ENCODE data around the gene NPRL2. TPM values are rescaled to one million over a fixed set of nuclear protein-coding genes. Genes with fewer than 3 reads are reported as not detected.

The NPRL2 gene
- total RNA-seq = 10 to 100 TPM; 26.9 to 29.2 TPM
- 28.0 TPM for polyA plus RNA-seq (ENCODE audit: insufficient read depth, low read depth, low replicate concordance)
- long read RNA-seq, donor 1, partial matches to known transcripts = 0 of 3 reads
- long read RNA-seq, donor 1, other reads (novel, unspliced or antisense) = 0 of 3 reads
- long read RNA-seq, donor 2, transcript NPRL2-201 (11 exons, 1,700 nt) = major isoform, 6 of 7 reads
- long read RNA-seq, donor 2, partial matches to known transcripts = 0 of 7 reads
- long read RNA-seq, donor 2, other reads (novel, unspliced or antisense) = 0 of 7 reads

- no peaks in the 10 kb centered on the region for H3K9me3 ChIP-seq
- 0 to 1% methylated on average over 15 to 41 of the region's 64 CpGs for WGBS, 2 donors
- peak; percentile 97 for DNase-seq
- peak within 1 kb of the TSS; percentile 40 to 88 for H3K27ac ChIP-seq
- no peak for TF ChIP-seq CTCF (IDR thresholded peaks at IDR 0.05)
- peak; percentile 43 for TF ChIP-seq POLR2A (IDR thresholded peaks at IDR 0.05)
- no peaks in the 10 kb centered on the region for H3K36me3 ChIP-seq (ENCODE audit: low read depth, missing control alignments)
- H3K27me3 ChIP-seq = no peaks in the 10 kb centered on the region
- peaks cover 20% of the 10 kb centered on the region for H3K4me1 ChIP-seq
- intact Hi-C loops (cut with DNase I; ENCODE audit: low total_unique reads) = no loop called here
- H3K4me3 ChIP-seq = peak within 1 kb of the TSS; percentile 70 to 71
Observed at GRCh38 chr3:50350527-50351322, at the start of gene NPRL2, which contains the start of gene CYB561D2. Gene NPRL2 (minus strand): TSS chr3:50350775. CDS start chr3:50350652, 123 bp downstream. Gene CYB561D2 (plus strand): TSS chr3:50350862. CDS start chr3:50351434, 572 bp downstream.

GRCh38 chr3:50396502-50396901 lies 45.9 kb upstream of the NPRL2 start:
- H3K9me3 ChIP-seq = no peaks in the 10 kb centered on the region
- H3K27me3 ChIP-seq = no peaks in the 10 kb centered on the region
- no peak for TF ChIP-seq POLR2A (IDR thresholded peaks at IDR 0.05)
- no peak for TF ChIP-seq CTCF (IDR thresholded peaks at IDR 0.05)
- H3K4me3 ChIP-seq = no peak overlapping the region
- intact Hi-C loops (cut with DNase I; ENCODE audit: low total_unique reads) = no loop called here
- no peaks in the 10 kb centered on the region for H3K4me1 ChIP-seq
- 94% methylated on average over 7 to 10 of the region's 10 CpGs for WGBS, 2 donors
- H3K36me3 ChIP-seq (ENCODE audit: low read depth, missing control alignments) = no peaks in the 10 kb centered on the region
- no peak overlapping the region for H3K27ac ChIP-seq
- DNase-seq = no peak

GRCh38 chr3:50395070-50395860 lies 44.7 kb upstream of the NPRL2 start:
- no peak for DNase-seq
- 82 to 85% methylated on average over 7 to 10 of the region's 10 CpGs for WGBS, 2 donors
- H3K36me3 ChIP-seq (ENCODE audit: low read depth, missing control alignments) = no peaks in the 10 kb centered on the region
- no peak overlapping the region for H3K27ac ChIP-seq
- H3K4me3 ChIP-seq = no peak overlapping the region
- H3K4me1 ChIP-seq = peaks cover 6% of the 10 kb centered on the region
- intact Hi-C loops (cut with DNase I; ENCODE audit: low total_unique reads) = no loop called here
- TF ChIP-seq POLR2A (IDR thresholded peaks at IDR 0.05) (no peak), CTCF (IDR thresholded peaks at IDR 0.05) (no peak)
- H3K9me3 ChIP-seq = no peaks in the 10 kb centered on the region
- H3K27me3 ChIP-seq = no peaks in the 10 kb centered on the region

- Histone ChIP-seq H3K4me3 (no peak overlapping the region), H3K27ac (no peak overlapping the region), H3K4me1 (peaks cover 6% of the 10 kb centered on the region), H3K9me3 (no peaks in the 10 kb centered on the region), H3K36me3 (ENCODE audit: low read depth, missing control alignments) (no peaks in the 10 kb centered on the region), H3K27me3 (no peaks in the 10 kb centered on the region)
- no peak for DNase-seq
- intact Hi-C loops (cut with DNase I; ENCODE audit: low total_unique reads) = no loop called here
- 80 to 82% methylated on average over 5 of the region's 5 CpGs for WGBS, 2 donors
- no peak for TF ChIP-seq POLR2A (IDR thresholded peaks at IDR 0.05)
- no peak for TF ChIP-seq CTCF (IDR thresholded peaks at IDR 0.05)
Observed at GRCh38 chr3:50393061-50393460, 42.5 kb upstream of the NPRL2 start.
